Psoas muscle (tissue), 8 donors: Measurements from ENCODE around the gene RDH13. TPM values are rescaled to one million over a fixed set of nuclear protein-coding genes. Genes with fewer than 3 reads are reported as not detected.

Experiments used
- ATAC-seq, 4 donors: fragments of 200-7000 bp; cut with Tn5 transposase; one replicate each; pipeline ENCODE4 v1.9.1; 2020; ENCODE audit warnings: moderate library complexity in 3 of 4, mild to moderate bottlenecking in 2 of 4
- DNase-seq, 2 donors: peaks; one replicate each; pipeline ENCODE4 v3.0.0-alpha.2; 2020
- H3K27ac ChIP-seq: fragments of 200-600 bp; one replicate; pipeline ENCODE4 v1.8.0; 2022
- H3K27me3 ChIP-seq, 3 donors: fragments of 200-600 bp in 1 of 3; one replicate each; pipeline versions ENCODE4 v1.6.1 to v1.8.0; 2013 to 2022; ENCODE audit warnings: low read length in 2 of 3, mild to moderate bottlenecking in 2 of 3, moderate library complexity in 1 of 3; ENCODE audit not compliant: insufficient read depth in 3 of 3
- H3K36me3 ChIP-seq, 2 donors: fragments of 200-600 bp in 1 of 2; one replicate each; pipeline versions ENCODE4 v1.6.1 to v1.8.0; 2013 to 2022; ENCODE audit warnings: low read depth in 1 of 2, mild to moderate bottlenecking in 1 of 2, moderate library complexity in 1 of 2; ENCODE audit not compliant: insufficient read depth in 1 of 2
- H3K4me1 ChIP-seq: fragments of 200-600 bp; one replicate; pipeline ENCODE4 v1.8.0; 2022
- H3K4me3 ChIP-seq: fragments of 200-600 bp; one replicate; pipeline ENCODE4 v1.8.0; 2022; ENCODE audit warnings: mild to moderate bottlenecking
- H3K9me3 ChIP-seq: fragments of 200-600 bp; one replicate; pipeline ENCODE4 v1.8.0; 2022
- WGBS, 3 donors: extraction: QIAGEN DNeasy Blood & Tissue Kit; methylation state at CpG; one replicate each; pipeline versions ENCODE4 v1.1.6 to v1.1.7; 2013; 5-methylcytosine and 5-hydroxymethylcytosine counted together
- intact Hi-C, 2 donors: fragments of 100-400 bp; cut with DNase I; formaldehyde crosslinking; loops; one replicate each; pipeline versions ENCODE4 v1.11.0 to v1.14.2; 2022
- polyA plus RNA-seq, 3 donors: library from polyadenylated mRNA; stranded (reverse); fragments of 200-250 nt; gene quantifications; one replicate each; pipeline ENCODE4 v1.2.3, GENCODE V29; 2013
- total RNA-seq, 4 donors: library from RNA; stranded (reverse); fragmentation: NEBNext Ultra II Directional in 2 of 4; extraction: Animal tissue kit (Norgen Biotek cat#: 25700) in 2 of 4; gene quantifications; one replicate each; pipeline versions ENCODE4 v1.2.1 to v1.2.4, GENCODE V29; 2021 to 2023
- TF ChIP-seq, protein P1 (sequence below): fragments of 200-600 bp; IDR thresholded peaks from one replicate; pipeline ENCODE4 v1.8.0; 2022; ENCODE audit warnings: antibody characterized with exemption
- donor health status: healthy with polysubstance abuse.
- donor health status: DM: no; HTN: no; CAD: no; lungs with moderate emphysema.
- donor health status: Bipolar disorder and iron deficiency.
- donor health status: healthy.
- donor health status: DM: yes; HTN: yes; CAD: no.
- donor health status: DM: no; HTN: no; CAD: no.
- donor health status: DM: no; HTN: no; CAD: no.
- donor health status: DM: yes; HTN: yes; CAD: no.

Gene RDH13
- total and polyA plus RNA-seq, 7 donors, result 4.5 to 18.0 (median 13.1) TPM

DNA sequence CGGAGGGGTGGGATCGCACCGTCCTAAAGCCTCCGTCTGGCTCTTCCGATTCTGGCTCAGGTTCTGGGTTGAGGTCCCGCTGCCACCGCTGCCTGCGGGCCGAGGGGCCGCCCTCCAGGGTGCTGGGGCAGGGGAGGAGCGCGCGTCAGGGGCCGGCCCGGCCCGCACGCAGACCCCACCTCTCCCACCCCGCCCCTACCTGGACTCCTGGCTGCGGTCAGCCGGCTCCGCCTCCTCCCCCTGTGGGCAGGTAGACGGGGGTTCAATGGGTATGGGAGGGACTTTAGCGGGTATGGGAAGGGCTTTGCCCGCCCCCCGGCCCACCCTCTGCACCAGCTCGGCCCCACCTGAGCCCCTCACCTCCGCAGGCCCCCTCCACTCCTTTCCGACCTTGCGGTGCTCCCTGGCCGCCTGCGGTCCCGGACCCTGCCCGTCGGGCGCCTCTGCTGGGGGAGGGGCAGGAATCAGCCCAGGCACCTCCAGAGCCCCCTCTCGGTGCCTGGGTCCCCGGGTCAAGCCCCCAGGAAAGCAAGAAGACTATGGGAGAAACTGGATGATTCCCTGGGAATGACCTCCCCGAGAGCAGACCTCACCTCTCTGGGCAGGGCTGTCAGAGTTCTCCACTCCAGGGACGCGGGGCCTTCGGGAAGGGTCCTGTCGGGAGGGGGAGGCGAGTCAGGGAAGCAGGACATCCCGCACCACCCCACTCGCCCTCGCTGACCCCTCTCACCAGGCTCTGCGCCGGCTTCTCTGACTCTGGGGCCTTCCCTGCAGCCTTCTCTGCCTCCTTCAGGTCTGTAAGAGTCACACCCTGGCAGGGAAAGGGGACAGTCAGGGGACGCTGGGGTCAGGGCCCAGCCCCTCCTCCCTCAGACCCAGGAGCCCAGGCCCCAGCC lies 29.7 kb upstream of the RDH13 start:
- H3K36me3 ChIP-seq, result peaks cover 3 to 45% of the 10 kb centered on the region in 2 donors

DNA sequence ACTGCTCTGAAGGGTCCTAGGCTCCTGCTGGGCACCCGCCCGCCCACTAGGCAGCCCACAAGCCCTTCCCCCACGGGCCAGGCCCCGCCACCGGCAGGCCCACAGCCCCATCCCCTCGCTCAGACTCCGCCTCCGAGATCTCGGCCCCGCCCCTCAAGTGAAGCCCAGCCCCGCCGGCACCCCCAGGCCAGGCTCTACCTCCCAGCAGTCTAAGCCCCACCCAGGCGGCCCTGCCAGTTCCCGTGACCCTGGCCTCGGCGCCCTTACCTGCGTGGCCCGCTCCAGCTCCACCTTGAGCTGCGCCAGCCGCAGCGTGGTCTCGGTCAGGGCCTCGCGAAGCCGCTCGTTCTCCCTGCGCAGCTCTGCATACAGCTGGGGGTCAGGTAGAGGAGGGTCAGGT lies 29.0 kb upstream of the RDH13 start:
- WGBS, 3 donors, result 84 to 86% (median 85%) methylated on average over 25 to 27 of the region's 27 CpGs
- no peak for ATAC-seq
- DNase-seq, result peak in 1 of 2 donors; percentile 13
- TF ChIP-seq, protein P1, sequence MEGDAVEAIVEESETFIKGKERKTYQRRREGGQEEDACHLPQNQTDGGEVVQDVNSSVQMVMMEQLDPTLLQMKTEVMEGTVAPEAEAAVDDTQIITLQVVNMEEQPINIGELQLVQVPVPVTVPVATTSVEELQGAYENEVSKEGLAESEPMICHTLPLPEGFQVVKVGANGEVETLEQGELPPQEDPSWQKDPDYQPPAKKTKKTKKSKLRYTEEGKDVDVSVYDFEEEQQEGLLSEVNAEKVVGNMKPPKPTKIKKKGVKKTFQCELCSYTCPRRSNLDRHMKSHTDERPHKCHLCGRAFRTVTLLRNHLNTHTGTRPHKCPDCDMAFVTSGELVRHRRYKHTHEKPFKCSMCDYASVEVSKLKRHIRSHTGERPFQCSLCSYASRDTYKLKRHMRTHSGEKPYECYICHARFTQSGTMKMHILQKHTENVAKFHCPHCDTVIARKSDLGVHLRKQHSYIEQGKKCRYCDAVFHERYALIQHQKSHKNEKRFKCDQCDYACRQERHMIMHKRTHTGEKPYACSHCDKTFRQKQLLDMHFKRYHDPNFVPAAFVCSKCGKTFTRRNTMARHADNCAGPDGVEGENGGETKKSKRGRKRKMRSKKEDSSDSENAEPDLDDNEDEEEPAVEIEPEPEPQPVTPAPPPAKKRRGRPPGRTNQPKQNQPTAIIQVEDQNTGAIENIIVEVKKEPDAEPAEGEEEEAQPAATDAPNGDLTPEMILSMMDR, result no peak
- H3K27ac ChIP-seq, result no peak overlapping the region
- H3K36me3 ChIP-seq, result peaks cover 3 to 45% of the 10 kb centered on the region in 2 donors
- H3K27me3 ChIP-seq, result peaks cover 0 to 16% (median 0%) of the 10 kb centered on the region in 3 donors
- intact Hi-C loops, result no loop called here
- H3K9me3 ChIP-seq, result no peaks in the 10 kb centered on the region
- H3K4me3 ChIP-seq, result no peak overlapping the region
- peaks cover 15% of the 10 kb centered on the region for H3K4me1 ChIP-seq

More for the DNA sequence above, 29.7 kb upstream of the RDH13 start:
- H3K4me1 ChIP-seq, result peaks cover 9% of the 10 kb centered on the region
- H3K27ac ChIP-seq, result no peak overlapping the region
- peaks cover 0 to 9% (median 0%) of the 10 kb centered on the region in 3 donors for H3K27me3 ChIP-seq
- no peak for DNase-seq
- WGBS, 3 donors, result 87 to 90% (median 89%) methylated on average over 28 to 49 of the region's 49 CpGs
- H3K4me3 ChIP-seq, result no peak overlapping the region
- TF ChIP-seq, protein P1, result no peak
- intact Hi-C loops, result no loop called here
- no peak for ATAC-seq
- no peaks in the 10 kb centered on the region for H3K9me3 ChIP-seq

DNA sequence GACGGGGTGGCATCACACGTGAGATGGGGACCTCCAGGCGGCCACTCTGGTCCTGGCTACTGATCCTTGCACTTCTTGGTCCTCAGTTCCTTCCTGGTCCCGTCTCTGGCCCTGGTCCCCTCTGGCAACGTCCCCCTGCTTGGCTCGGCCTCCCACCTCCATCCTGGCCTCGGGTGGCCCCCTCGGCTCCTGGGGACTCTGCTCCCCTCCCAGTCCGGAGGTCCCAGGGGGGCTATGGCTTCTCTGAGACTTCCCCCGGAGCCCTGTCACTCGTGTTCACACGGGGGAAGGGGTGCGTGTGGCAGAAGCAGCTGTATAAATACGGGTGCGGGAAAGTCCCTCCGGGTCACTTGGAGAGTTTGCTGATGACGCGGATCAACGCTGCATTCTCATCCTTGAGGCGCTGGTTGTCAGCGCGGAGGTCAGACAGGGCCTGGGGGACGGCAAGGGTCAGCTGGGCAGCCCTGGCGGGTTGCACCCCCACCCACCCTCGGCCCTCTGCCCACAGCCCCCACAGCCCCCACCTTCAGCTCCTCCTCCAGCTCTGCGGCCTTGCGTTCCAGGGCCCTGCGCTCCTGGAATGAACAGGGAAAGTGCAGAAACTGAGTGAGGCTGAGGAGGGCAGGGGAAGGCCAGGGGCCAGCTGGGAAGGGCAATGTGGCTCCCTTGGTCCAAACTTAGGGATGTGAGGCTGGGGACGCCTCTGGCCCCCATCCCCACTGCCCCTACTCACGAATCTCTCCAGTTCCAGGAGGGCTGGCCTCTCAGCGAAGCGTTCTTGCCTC lies 28.4 kb upstream of the RDH13 start:
- H3K27me3 ChIP-seq, result peaks cover 0 to 22% (median 3%) of the 10 kb centered on the region in 3 donors
- no peaks in the 10 kb centered on the region for H3K9me3 ChIP-seq
- peaks cover 3 to 45% of the 10 kb centered on the region in 2 donors for H3K36me3 ChIP-seq
- WGBS, 3 donors, result 79 to 84% (median 83%) methylated on average over 28 to 32 of the region's 32 CpGs
- H3K27ac ChIP-seq, result no peak overlapping the region
- ATAC-seq (no peak), DNase-seq (peak in 1 of 2 donors; percentile 21)
- no peak overlapping the region for H3K4me3 ChIP-seq
- TF ChIP-seq, protein P1, result no peak
- intact Hi-C loops, result no loop called here
- H3K4me1 ChIP-seq, result peaks cover 20% of the 10 kb centered on the region

DNA sequence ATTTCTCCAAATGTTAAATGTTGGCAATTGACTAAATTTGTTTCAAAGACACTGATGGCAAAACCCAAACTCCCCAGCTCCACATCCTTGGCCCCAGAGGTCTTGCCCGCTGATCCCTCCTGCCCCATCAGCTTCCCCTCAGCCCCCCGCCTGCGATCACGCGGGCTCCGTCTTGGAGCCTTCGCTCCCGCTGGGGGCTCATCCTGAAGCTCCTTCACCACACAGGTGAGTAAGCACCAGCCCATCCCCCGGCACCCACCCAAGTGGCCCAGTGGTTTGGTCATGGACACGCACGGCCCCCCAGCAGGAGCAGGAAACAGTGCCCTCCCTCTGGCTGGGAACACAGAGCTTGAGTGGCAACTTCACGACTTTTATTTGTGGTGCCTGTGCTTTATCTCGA lies 27.6 kb upstream of the RDH13 start:
- peak in 1 of 2 donors; percentile 14 for DNase-seq
- H3K9me3 ChIP-seq, result no peaks in the 10 kb centered on the region
- 92 to 97% (median 97%) methylated on average over 13 of the region's 13 CpGs for WGBS, 3 donors
- no peak overlapping the region for H3K27ac ChIP-seq
- H3K4me3 ChIP-seq, result no peak overlapping the region
- H3K27me3 ChIP-seq, result peaks cover 0 to 30% (median 11%) of the 10 kb centered on the region in 3 donors
- H3K36me3 ChIP-seq, result peaks cover 3 to 44% of the 10 kb centered on the region in 2 donors
- peaks cover 20% of the 10 kb centered on the region for H3K4me1 ChIP-seq
- intact Hi-C loops, result no loop called here
- ATAC-seq, result no peak
- TF ChIP-seq, protein P1, result no peak
